HL-60 (cell line): ENCODE data around the gene UBE2E2.

Source experiments
- DNase-seq, 2 experiments: peaks; one replicate each; pipeline ENCODE4 v3.0.0-alpha.2; 2010 to 2020; ENCODE audit warnings: low read depth in 1 of 2, low spot score in 1 of 2
- H3K27ac ChIP-seq: fragments of 250-450 bp; sonication (Bioruptor Pico); replicated peaks from 2 replicates; pipeline ENCODE4 v1.5.1; 2020; ENCODE audit warnings: mild to moderate bottlenecking, moderate library complexity
- H3K27me3 ChIP-seq: fragments of 250-450 bp; sonication (Bioruptor Pico); 2 replicates; pipeline ENCODE4 v1.5.1; 2021; ENCODE audit warnings: mild to moderate bottlenecking, moderate library complexity; ENCODE audit not compliant: insufficient read depth, poor library complexity, severe bottlenecking
- H3K4me3 ChIP-seq: replicated peaks from 2 replicates; pipeline ENCODE4 v1.5.1; 2011; ENCODE audit warnings: mild to moderate bottlenecking, control low read depth, low read length; ENCODE audit not compliant: insufficient read depth
- GABPA ChIP-seq: IDR thresholded peaks from 2 replicates; pipeline ENCODE4 v1.6.1; 2012; ENCODE audit warnings: low read depth
- POLR2AphosphoS5 ChIP-seq: IDR thresholded peaks from 2 replicates; pipeline ENCODE4 v1.6.1; 2012; ENCODE audit warnings: low read depth
- REST ChIP-seq: IDR thresholded peaks from 2 replicates; pipeline ENCODE4 v1.6.1; 2012; ENCODE audit warnings: low read depth; ENCODE audit not compliant: insufficient replicate concordance
- SPI1 ChIP-seq: IDR thresholded peaks from 2 replicates; pipeline ENCODE4 v1.6.1; 2012; ENCODE audit warnings: low read depth, mild to moderate bottlenecking, borderline replicate concordance
- TF ChIP-seq, protein P1 (sequence below): IDR thresholded peaks from one replicate; pipeline ENCODE4 v1.5.1; 2011; ENCODE audit warnings: low read length, control low read depth, inconsistent platforms; ENCODE audit not compliant: insufficient read depth

The UBE2E2 gene

GRCh38 chr3:23377928-23378672, 175.0 kb downstream of the UBE2E2 start:
- H3K27ac ChIP-seq, result no peak overlapping the region
- no peaks in the 10 kb centered on the region for H3K27me3 ChIP-seq
- no peak for DNase-seq
- TF ChIP-seq SPI1 (peak; percentile 24; the same call in 1 of the 2 replicates), POLR2AphosphoS5 (no peak), GABPA (no peak)
- H3K4me3 ChIP-seq, result no peak overlapping the region

GRCh38 chr3:23383875-23384274, 180.7 kb downstream of the UBE2E2 start:
- no peak for DNase-seq
- TF ChIP-seq, protein P1, sequence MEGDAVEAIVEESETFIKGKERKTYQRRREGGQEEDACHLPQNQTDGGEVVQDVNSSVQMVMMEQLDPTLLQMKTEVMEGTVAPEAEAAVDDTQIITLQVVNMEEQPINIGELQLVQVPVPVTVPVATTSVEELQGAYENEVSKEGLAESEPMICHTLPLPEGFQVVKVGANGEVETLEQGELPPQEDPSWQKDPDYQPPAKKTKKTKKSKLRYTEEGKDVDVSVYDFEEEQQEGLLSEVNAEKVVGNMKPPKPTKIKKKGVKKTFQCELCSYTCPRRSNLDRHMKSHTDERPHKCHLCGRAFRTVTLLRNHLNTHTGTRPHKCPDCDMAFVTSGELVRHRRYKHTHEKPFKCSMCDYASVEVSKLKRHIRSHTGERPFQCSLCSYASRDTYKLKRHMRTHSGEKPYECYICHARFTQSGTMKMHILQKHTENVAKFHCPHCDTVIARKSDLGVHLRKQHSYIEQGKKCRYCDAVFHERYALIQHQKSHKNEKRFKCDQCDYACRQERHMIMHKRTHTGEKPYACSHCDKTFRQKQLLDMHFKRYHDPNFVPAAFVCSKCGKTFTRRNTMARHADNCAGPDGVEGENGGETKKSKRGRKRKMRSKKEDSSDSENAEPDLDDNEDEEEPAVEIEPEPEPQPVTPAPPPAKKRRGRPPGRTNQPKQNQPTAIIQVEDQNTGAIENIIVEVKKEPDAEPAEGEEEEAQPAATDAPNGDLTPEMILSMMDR, result no peak
- TF ChIP-seq GABPA, result no peak
- Histone ChIP-seq H3K27me3 (no peaks in the 10 kb centered on the region), H3K4me3 (no peak overlapping the region), H3K27ac (no peak overlapping the region)

DNA sequence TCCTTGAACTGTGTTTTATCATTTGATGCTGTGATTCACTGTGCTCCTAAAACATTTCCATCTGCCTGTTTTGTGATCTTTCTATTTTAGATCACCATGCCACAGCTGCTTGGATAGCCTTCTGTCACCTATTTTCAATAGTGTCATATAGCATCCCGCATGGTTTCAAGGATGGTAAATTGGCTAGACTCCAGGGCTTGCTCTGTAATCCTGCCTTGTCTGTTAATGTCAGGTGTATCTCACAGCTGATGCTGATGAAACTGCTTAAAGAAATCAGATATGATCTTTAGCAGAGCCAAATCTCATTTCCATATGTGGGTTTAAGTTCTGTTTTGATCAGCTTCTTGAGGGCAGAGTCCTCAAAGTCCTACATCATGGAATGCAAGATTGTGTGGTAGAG, 182.2 kb downstream of the UBE2E2 start:
- Histone ChIP-seq H3K27me3 (no peaks in the 10 kb centered on the region), H3K27ac (no peak overlapping the region), H3K4me3 (no peak overlapping the region)
- TF ChIP-seq SPI1 (no peak), REST (no peak), POLR2AphosphoS5 (no peak), GABPA (no peak)
- TF ChIP-seq, protein P1, result no peak
- no peak for DNase-seq

GRCh38 chr3:23387286-23387918, 184.3 kb downstream of the UBE2E2 start:
- no peak for DNase-seq
- no peak for TF ChIP-seq GABPA
- no peak for TF ChIP-seq POLR2AphosphoS5
- TF ChIP-seq, protein P1, result no peak
- no peaks in the 10 kb centered on the region for H3K27me3 ChIP-seq
- no peak overlapping the region for H3K4me3 ChIP-seq
- H3K27ac ChIP-seq, result no peak overlapping the region

- H3K27me3 ChIP-seq, result no peaks in the 10 kb centered on the region
- H3K27ac ChIP-seq, result no peak overlapping the region
- peak in 1 of 2 experiments; percentile 15 for DNase-seq
- no peak for TF ChIP-seq REST
- H3K4me3 ChIP-seq, result no peak overlapping the region
Observed at GRCh38 chr3:23389089-23389488, 186.0 kb downstream of the UBE2E2 start.
